Kidney capillary endothelial cell (primary cell): ENCODE measurements around the gene YTHDF1.
"Not testable (repeated sequence)": the region's sequence is repeated elsewhere in the genome, so short reads cannot be mapped to it uniquely, and the experiment has no call there.

Experiments
- DNase-seq: peaks from one replicate; pipeline ENCODE4 v3.0.0-alpha.2; 2018; ENCODE audit warnings: low spot score

The YTHDF1 gene

GRCh38 chr20:63169681-63170080 is 46.2 kb downstream of the YTHDF1 start:
- DNase-seq: no peak

GRCh38 chr20:63168861-63169260 is 47.1 kb downstream of the YTHDF1 start:
- no peak for DNase-seq

- no peak for DNase-seq
Measured at GRCh38 chr20:63167918-63168520, 47.9 kb downstream of the YTHDF1 start.

GRCh38 chr20:63167026-63167917 is 48.7 kb downstream of the YTHDF1 start:
- DNase-seq: no peak

- DNase-seq: no peak
Measured at GRCh38 chr20:63166193-63167020, 49.5 kb downstream of the YTHDF1 start.

GRCh38 chr20:63165356-63166192 is 50.4 kb downstream of the YTHDF1 start:
- DNase-seq: no peak

- DNase-seq: no peak
Measured at GRCh38 chr20:63164484-63165355, 51.2 kb downstream of the YTHDF1 start.

- DNase-seq: no peak
Measured at GRCh38 chr20:63163596-63164483, 52.1 kb downstream of the YTHDF1 start.

- no peak for DNase-seq
Measured at GRCh38 chr20:63163171-63163570, 52.8 kb downstream of the YTHDF1 start.

GRCh38 chr20:63162206-63162795 is 53.6 kb downstream of the YTHDF1 start:
- DNase-seq: no peak

- DNase-seq: no peak
Measured at GRCh38 chr20:63161176-63161651, 54.7 kb downstream of the YTHDF1 start.

- no peak for DNase-seq
Measured at GRCh38 chr20:63160641-63161175, 55.2 kb downstream of the YTHDF1 start.

- no peak for DNase-seq
Measured at GRCh38 chr20:63159826-63160640, 55.9 kb downstream of the YTHDF1 start.

- not testable (repeated sequence) for DNase-seq
Measured at GRCh38 chr20:63159251-63159650, 56.7 kb downstream of the YTHDF1 start.

GRCh38 chr20:63158845-63159244 is 57.1 kb downstream of the YTHDF1 start:
- DNase-seq: no peak

- DNase-seq: no peak
Measured at GRCh38 chr20:63158352-63158751, 57.6 kb downstream of the YTHDF1 start.

- DNase-seq: not testable (repeated sequence)
Measured at GRCh38 chr20:63157431-63157830, 58.5 kb downstream of the YTHDF1 start.

- DNase-seq: no peak
Measured at GRCh38 chr20:63156221-63156671, 59.7 kb downstream of the YTHDF1 start.
